Body of pancreas (tissue), 4 donors: ENCODE measurements around the gene HSD17B10. TPM values are rescaled to one million over a fixed set of nuclear protein-coding genes. Genes with fewer than 3 reads are reported as not detected.
A peak's percentile ranks its signal among the peaks of the same experiment; 100 is the strongest.

Experiments
- ATAC-seq: fragments of 150-250 bp; one replicate; pipeline ENCODE4 v1.9.1; 2016
- DNase-seq, 4 donors: peaks; one replicate each; pipeline ENCODE4 v3.0.0-alpha.2; 2019
- H3K27ac ChIP-seq, 4 donors: fragments of 200-600 bp; sonication (generic); 1 replicate in 3 of 4; 2 replicates in 1 of 4; pipeline versions ENCODE4 v1.5.1 to v1.6.1; 2016 to 2019; ENCODE audit warnings: mild to moderate bottlenecking in 1 of 4, mixed read lengths in 1 of 4, moderate library complexity in 1 of 4
- H3K27me3 ChIP-seq, 2 donors: fragments of 200-600 bp; sonication (generic); one replicate each; pipeline ENCODE4 v1.6.0; 2016; ENCODE audit warnings: mild to moderate bottlenecking in 1 of 2
- H3K36me3 ChIP-seq, 2 donors: fragments of 200-600 bp; sonication (generic); replicated peaks in 1 of 2; 2 replicates each; pipeline ENCODE4 v1.5.1; 2016; ENCODE audit warnings: low read depth in 2 of 2; ENCODE audit not compliant: insufficient read depth in 1 of 2
- H3K4me1 ChIP-seq: fragments of 200-600 bp; sonication (generic); one replicate; pipeline ENCODE4 v1.6.0; 2016
- H3K4me3 ChIP-seq, 2 donors: fragments of 200-600 bp; sonication (generic); 1 replicate in 1 of 2; 2 replicates in 1 of 2; pipeline ENCODE4 v1.5.1; 2016 to 2019
- H3K9me3 ChIP-seq, 3 donors: fragments of 200-600 bp; sonication (generic); 1 replicate in 2 of 3; 2 replicates in 1 of 3; pipeline ENCODE4 v1.5.1; 2016
- POLR2A ChIP-seq, 3 donors: fragments of 450-650 bp; IDR thresholded peaks; one replicate each; pipeline ENCODE4 v1.6.1; 2016; ENCODE audit warnings: antibody characterized with exemption in 3 of 3, mild to moderate bottlenecking in 2 of 3
- WGBS, 2 donors: methylation state at CpG; one replicate each; pipeline ENCODE4 v1.1.5; 2017; 5-methylcytosine and 5-hydroxymethylcytosine counted together
- intact Hi-C: fragments of 100-400 bp; cut with DNase I; formaldehyde crosslinking; loops from one replicate; pipeline ENCODE4 v1.15.1; 2023
- total RNA-seq, 2 donors: library from RNA; depleted of rRNA; stranded (reverse); fragments of >200 nt; gene quantifications; one replicate each; pipeline ENCODE4 v1.1.0, GENCODE V29; 2016
- TF ChIP-seq, protein P1 (sequence below), 7 experiments: fragments of 450-650 bp in 4 of 7; fragments of 200-600 bp in 3 of 7; sonication (generic) in 3 of 7; IDR thresholded peaks; one replicate each; pipeline ENCODE4 v1.5.1; 2016 to 2019; ENCODE audit warnings: antibody characterized with exemption in 7 of 7

Gene HSD17B10
- total RNA-seq, 2 donors from 2014 or later: 40.5 to 50.1 TPM

GRCh38 chrX:53445977-53446376 lies 11.8 kb upstream of the HSD17B10 start:
- ATAC-seq: no peak
- Histone ChIP-seq H3K4me1 (peaks cover 10% of the 10 kb centered on the region), H3K9me3 (no peaks in the 10 kb centered on the region), H3K27me3 (no peaks in the 10 kb centered on the region), H3K36me3 (no peaks in the 10 kb centered on the region), H3K27ac (no peak overlapping the region), H3K4me3 (no peak overlapping the region)
- DNase-seq: peak; percentile 29 to 49 (median 34)
- intact Hi-C loops: no loop called here
- TF ChIP-seq POLR2A (IDR thresholded peaks at IDR 0.05): no peak
- TF ChIP-seq, protein P1, sequence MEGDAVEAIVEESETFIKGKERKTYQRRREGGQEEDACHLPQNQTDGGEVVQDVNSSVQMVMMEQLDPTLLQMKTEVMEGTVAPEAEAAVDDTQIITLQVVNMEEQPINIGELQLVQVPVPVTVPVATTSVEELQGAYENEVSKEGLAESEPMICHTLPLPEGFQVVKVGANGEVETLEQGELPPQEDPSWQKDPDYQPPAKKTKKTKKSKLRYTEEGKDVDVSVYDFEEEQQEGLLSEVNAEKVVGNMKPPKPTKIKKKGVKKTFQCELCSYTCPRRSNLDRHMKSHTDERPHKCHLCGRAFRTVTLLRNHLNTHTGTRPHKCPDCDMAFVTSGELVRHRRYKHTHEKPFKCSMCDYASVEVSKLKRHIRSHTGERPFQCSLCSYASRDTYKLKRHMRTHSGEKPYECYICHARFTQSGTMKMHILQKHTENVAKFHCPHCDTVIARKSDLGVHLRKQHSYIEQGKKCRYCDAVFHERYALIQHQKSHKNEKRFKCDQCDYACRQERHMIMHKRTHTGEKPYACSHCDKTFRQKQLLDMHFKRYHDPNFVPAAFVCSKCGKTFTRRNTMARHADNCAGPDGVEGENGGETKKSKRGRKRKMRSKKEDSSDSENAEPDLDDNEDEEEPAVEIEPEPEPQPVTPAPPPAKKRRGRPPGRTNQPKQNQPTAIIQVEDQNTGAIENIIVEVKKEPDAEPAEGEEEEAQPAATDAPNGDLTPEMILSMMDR (IDR thresholded peaks at IDR 0.05): peak in 6 of 7 experiments; percentile 13 to 45 (median 30)
- 20 to 62% methylated on average over 1 to 4 of the region's 6 CpGs for WGBS, 2 donors

- Histone ChIP-seq H3K4me3 (no peak overlapping the region), H3K27ac (peak overlapping the region in 1 of 4 donors; percentile 71), H3K4me1 (peaks cover 22% of the 10 kb centered on the region), H3K36me3 (no peaks in the 10 kb centered on the region), H3K27me3 (no peaks in the 10 kb centered on the region), H3K9me3 (no peaks in the 10 kb centered on the region)
- TF ChIP-seq, protein P1 (IDR thresholded peaks at IDR 0.05): no peak
- TF ChIP-seq POLR2A (IDR thresholded peaks at IDR 0.05): no peak
- ATAC-seq (no peak), DNase-seq (peak in 1 of 4 donors; percentile 16)
- no CpG with 5 or more reads among the region's 1 CpG for WGBS, 2 donors
- intact Hi-C loops: no loop called here
Measured at GRCh38 chrX:53442322-53442631, 8.1 kb upstream of the HSD17B10 start.

- H3K9me3 ChIP-seq: no peaks in the 10 kb centered on the region
- 3 to 5% methylated on average over 13 to 40 of the region's 44 CpGs for WGBS, 2 donors
- peaks cover 22% of the 10 kb centered on the region for H3K4me1 ChIP-seq
- H3K4me3 ChIP-seq: peak overlapping the region in 1 of 2 donors; percentile 8
- TF ChIP-seq, protein P1 (IDR thresholded peaks at IDR 0.05): no peak
- peak in 2 of 3 donors; percentile 30 to 39 for TF ChIP-seq POLR2A (IDR thresholded peaks at IDR 0.05)
- ATAC-seq (peak; percentile 87), DNase-seq (peak; percentile 77 to 90 (median 86))
- H3K27ac ChIP-seq: peak overlapping the region in 2 of 4 donors; percentile 53 to 71
- intact Hi-C loops: no loop called here
- H3K36me3 ChIP-seq: no peaks in the 10 kb centered on the region
- H3K27me3 ChIP-seq: no peaks in the 10 kb centered on the region
Measured at GRCh38 chrX:53441531-53442321, 7.6 kb upstream of the HSD17B10 start.

GRCh38 chrX:53440621-53441517 lies 6.7 kb upstream of the HSD17B10 start:
- Histone ChIP-seq H3K4me3 (no peak overlapping the region), H3K27ac (peak overlapping the region in 2 of 4 donors; percentile 54 to 71), H3K36me3 (no peaks in the 10 kb centered on the region), H3K27me3 (no peaks in the 10 kb centered on the region), H3K9me3 (no peaks in the 10 kb centered on the region), H3K4me1 (peaks cover 22% of the 10 kb centered on the region)
- DNase-seq (peak; percentile 44 to 71 (median 55)), ATAC-seq (peak; percentile 58)
- intact Hi-C loops: no loop called here
- 7 to 14% methylated on average over 21 to 36 of the region's 39 CpGs for WGBS, 2 donors
- TF ChIP-seq, protein P1 (IDR thresholded peaks at IDR 0.05): no peak
- no peak for TF ChIP-seq POLR2A (IDR thresholded peaks at IDR 0.05)
